GM12878 (cell line): ENCODE data around the gene BBX. TPM values are rescaled to one million over a fixed set of nuclear protein-coding genes. Genes with fewer than 3 reads are reported as not detected.

Experiments used
- ATAC-seq: fragments of 200-7000 bp; cut with Tn5 transposase; 3 replicates; pipeline ENCODE4 v1.9.1; 2020; ENCODE audit warnings: mild to moderate bottlenecking, moderate library complexity
- BruUV-seq: library from RNA; stranded (reverse); fragments of 400-500 nt; replicated peaks from 2 replicates; lab custom pipeline; 2021; lab: Mats Ljungman, UMichigan
- CTCF ChIA-PET: fragments of 300-600 bp; sonication (Branson Sonifier 250); formaldehyde crosslinking; extraction: SDS; loops from one replicate; lab custom pipeline; 2021; ENCODE audit warnings: inconsistent platforms; lab: Yijun Ruan, JAX
- POLR2A ChIA-PET: fragments of 350-600 bp; formaldehyde crosslinking; extraction: SDS; loops from one replicate; lab custom pipeline; 2021; ENCODE audit warnings: inconsistent platforms; lab: Charles Lee
- RAD21 ChIA-PET: fragments of 300-600 bp; sonication (Branson Sonifier 250); formaldehyde crosslinking; loops from one replicate; lab custom pipeline; 2023; ENCODE audit warnings: antibody characterized with exemption; ENCODE audit not compliant: unreplicated experiment; lab: Charles Lee
- SMC1A ChIA-PET: fragments of 300-600 bp; sonication (Branson Sonifier 250); formaldehyde crosslinking; loops from one replicate; lab custom pipeline; 2023; ENCODE audit not compliant: unreplicated experiment, uncharacterized antibody; lab: Charles Lee
- DNase-seq: peaks from one replicate; pipeline ENCODE4 v3.0.0-alpha.2; 2011; ENCODE audit warnings: low read depth, low spot score
- FAIRE-seq: peaks from 3 replicates; lab custom pipeline; 2011; peaks lifted over from hg19 to GRCh38; lab: Jason Lieb, UNC
- H2AFZ ChIP-seq: 2 replicates; pipeline ENCODE4 v1.6.0; 2011; ENCODE audit warnings: low read depth, low read length, control low read depth; ENCODE audit not compliant: control insufficient read depth
- H3K27ac ChIP-seq: 2 replicates; pipeline ENCODE4 v1.5.1; 2011; ENCODE audit warnings: control low read depth; ENCODE audit not compliant: control insufficient read depth, insufficient read depth
- H3K27me3 ChIP-seq, 2 experiments: replicated peaks in 1 of 2; 2 replicates each; pipeline versions ENCODE4 v1.6.0 to v1.6.1; 2011; ENCODE audit warnings: low read length in 1 of 2; ENCODE audit not compliant: control insufficient read depth in 2 of 2, insufficient read depth in 2 of 2
- H3K36me3 ChIP-seq, 2 experiments: 2 replicates each; pipeline ENCODE4 v1.5.1; 2011; ENCODE audit warnings: low read length in 1 of 2; ENCODE audit not compliant: control insufficient read depth in 2 of 2, insufficient read depth in 2 of 2
- H3K4me1 ChIP-seq: 2 replicates; pipeline ENCODE4 v1.6.1; 2011; ENCODE audit warnings: mild to moderate bottlenecking, low read length, moderate library complexity, mixed read lengths; ENCODE audit not compliant: control insufficient read depth, insufficient read depth
- H3K4me2 ChIP-seq: 2 replicates; pipeline ENCODE4 v1.6.0; 2011; ENCODE audit warnings: control low read depth; ENCODE audit not compliant: control insufficient read depth, insufficient read depth
- H3K4me3 ChIP-seq: fragments of 200-600 bp; sonication (generic); 2 replicates; pipeline ENCODE4 v1.5.1; 2016
- H3K79me2 ChIP-seq: 2 replicates; pipeline ENCODE4 v1.6.0; 2011; ENCODE audit warnings: low read length; ENCODE audit not compliant: control insufficient read depth, insufficient read depth
- H3K9ac ChIP-seq: 2 replicates; pipeline ENCODE4 v1.8.0; 2011; ENCODE audit warnings: low read length, control low read depth, mixed read lengths; ENCODE audit not compliant: control insufficient read depth, insufficient read depth
- H3K9me3 ChIP-seq: replicated peaks from 3 replicates; pipeline ENCODE4 v1.5.1; 2011; ENCODE audit warnings: mild to moderate bottlenecking, low read length; ENCODE audit not compliant: control insufficient read depth, insufficient read depth
- H4K20me1 ChIP-seq: 2 replicates; pipeline ENCODE4 v1.6.0; 2011; ENCODE audit not compliant: control insufficient read depth, insufficient read depth
- BACH1 ChIP-seq: fragments of 450-650 bp; IDR thresholded peaks from 2 replicates; pipeline ENCODE4 v1.6.1; 2017; ENCODE audit warnings: mild to moderate bottlenecking, borderline replicate concordance
- BCLAF1 ChIP-seq: fragments of 450-650 bp; IDR thresholded peaks from 2 replicates; pipeline ENCODE4 v1.6.1; 2017; ENCODE audit warnings: antibody characterized with exemption, mild to moderate bottlenecking, moderate library complexity
- CBFB ChIP-seq: IDR thresholded peaks from 2 replicates; pipeline ENCODE4 v1.6.1; 2016; ENCODE audit warnings: antibody characterized with exemption, low read depth
- EED ChIP-seq: sonication (generic); IDR thresholded peaks from 2 replicates; pipeline ENCODE4 v1.6.1; 2016; ENCODE audit warnings: antibody characterized with exemption, low read depth
- EGR1 ChIP-seq, 2 experiments: IDR thresholded peaks; 1 replicate in 1 of 2; 2 replicates in 1 of 2; pipeline ENCODE4 v1.6.1; 2011 to 2012; ENCODE audit warnings: low read depth in 2 of 2, low read length in 2 of 2, borderline replicate concordance in 1 of 2, mild to moderate bottlenecking in 1 of 2, moderate library complexity in 1 of 2
- ETV6 ChIP-seq, 2 experiments: fragments of 450-650 bp in 1 of 2; IDR thresholded peaks in 1 of 2; conservative IDR thresholded peaks in 1 of 2; 2 replicates each; pipeline ENCODE4 v1.6.1; 2014; ENCODE audit warnings: antibody characterized with exemption in 1 of 2, borderline replicate concordance in 1 of 2, low read depth in 1 of 2, mild to moderate bottlenecking in 1 of 2, moderate library complexity in 1 of 2
- EZH2 ChIP-seq: IDR thresholded peaks from 2 replicates; pipeline ENCODE4 v1.6.1; 2012; ENCODE audit warnings: low read depth, mild to moderate bottlenecking, control low read depth, inconsistent platforms, low read length, borderline replicate concordance; ENCODE audit not compliant: control insufficient read depth
- FOS ChIP-seq: IDR thresholded peaks from 3 replicates; pipeline ENCODE4 v1.6.1; 2011; ENCODE audit warnings: borderline replicate concordance; ENCODE audit not compliant: insufficient read length; ENCODE audit errors: extremely low read depth
- HDAC2 ChIP-seq: fragments of 200-600 bp; sonication (generic); IDR thresholded peaks from 2 replicates; pipeline ENCODE4 v1.6.1; 2017
- IKZF1 ChIP-seq: fragments of 450-650 bp; conservative IDR thresholded peaks from 2 replicates; pipeline ENCODE4 v1.6.1; 2017; ENCODE audit warnings: antibody characterized with exemption, mild to moderate bottlenecking
- IRF4 ChIP-seq: IDR thresholded peaks from 2 replicates; pipeline ENCODE4 v1.6.1; 2011; ENCODE audit warnings: low read depth, low read length
- MYB ChIP-seq: fragments of 150-350 bp; IDR thresholded peaks from 2 replicates; pipeline ENCODE4 v1.6.1; 2014; ENCODE audit warnings: mild to moderate bottlenecking, low read depth, low read length, borderline replicate concordance
- NFIC ChIP-seq: IDR thresholded peaks from 2 replicates; pipeline ENCODE4 v1.6.1; 2012; ENCODE audit warnings: low read depth, mild to moderate bottlenecking, inconsistent platforms, low read length, moderate library complexity
- NR2C2 ChIP-seq: IDR thresholded peaks from 2 replicates; pipeline ENCODE4 v1.6.1; 2011; ENCODE audit warnings: borderline replicate concordance, low read depth; ENCODE audit not compliant: control insufficient read depth, insufficient read length
- NRF1 ChIP-seq: conservative IDR thresholded peaks from 2 replicates; pipeline ENCODE4 v1.6.1; 2011; ENCODE audit warnings: mild to moderate bottlenecking, low read depth, low read length, improper control_type of control experiment
- PKNOX1 ChIP-seq: fragments of 450-650 bp; IDR thresholded peaks from 2 replicates; pipeline ENCODE4 v1.6.1; 2016; ENCODE audit warnings: mild to moderate bottlenecking
- SMAD5 ChIP-seq: IDR thresholded peaks from 2 replicates; pipeline ENCODE4 v1.6.1; 2016; ENCODE audit warnings: antibody characterized with exemption, low read depth
- ZBED1 ChIP-seq: IDR thresholded peaks from 2 replicates; pipeline ENCODE4 v1.6.1; 2016; ENCODE audit warnings: borderline replicate concordance
- ZNF622 ChIP-seq: fragments of 450-650 bp; IDR thresholded peaks from 2 replicates; pipeline ENCODE4 v1.6.1; 2017; ENCODE audit warnings: mild to moderate bottlenecking, inconsistent platforms
- ZZZ3 ChIP-seq: IDR thresholded peaks from 2 replicates; pipeline ENCODE4 v1.6.1; 2011; ENCODE audit warnings: low read depth; ENCODE audit not compliant: control insufficient read depth, insufficient read length
- WGBS: methylation state at CpG from one replicate; pipeline ENCODE4 v1.1.6; 2016; ENCODE audit warnings: low lambda C conversion rate; ENCODE audit not compliant: insufficient replicate concordance, insufficient coverage; ENCODE audit errors: missing lambda C conversion rate; 5-methylcytosine and 5-hydroxymethylcytosine counted together
- in situ Hi-C: fragments of 300-500 bp; cut with MboI; formaldehyde crosslinking; loops from 9 replicates; pipeline ENCODE4 v1.14.3; 2018; ENCODE audit warnings: mixed read lengths
- intact Hi-C: fragments of 100-400 bp; cut with micrococcal nuclease; formaldehyde crosslinking; loops from one replicate; pipeline ENCODE4 v1.14.2; 2022; ENCODE audit not compliant: unreplicated experiment
- polyA plus RNA-seq, 11 experiments: library from polyadenylated mRNA; depleted of rRNA in 4 of 11; unstranded in 6 of 11; stranded (reverse) in 5 of 11; fragments of >200 nt; fragmentation: Nextera tagmentation in 4 of 11; fragmentation: Illumina TruSeq in 1 of 11; extraction: Ambion mirVana in 4 of 11; extraction: Trizol in 1 of 11; gene quantifications; 1 replicate in 1 of 11; 2 replicates in 10 of 11; pipeline versions ENCODE4 v1.2.1 to v1.2.3, GENCODE V29; 2011 to 2016; ENCODE audit warnings: inconsistent platforms in 2 of 11, missing spikeins in 2 of 11, low read depth in 1 of 11
- total RNA-seq, 4 experiments: library from RNA; depleted of rRNA in 3 of 4; stranded (reverse); fragments of >200 nt in 3 of 4; fragmentation: Illumina TruSeq in 1 of 4; extraction: Trizol in 1 of 4; gene quantifications; 2 replicates each; pipeline versions ENCODE4 v1.2.1 to v1.2.3, GENCODE V29; 2013 to 2021

Gene BBX
- total and polyA plus RNA-seq, 10 of the 15 experiments (the other 5 are each of a cell fraction or from before 2014, with no cell fraction given): 13.3 to 38.5 (median 32.0) TPM

- Histone ChIP-seq H3K9ac (no peak overlapping the region), H3K4me2 (no peak overlapping the region), H4K20me1 (no peaks in the 10 kb centered on the region), H3K36me3 (no peaks in the 10 kb centered on the region), H3K27ac (no peak overlapping the region), H3K9me3 (no peaks in the 10 kb centered on the region), H3K4me3 (no peak overlapping the region), H3K79me2 (no peaks in the 10 kb centered on the region), H3K27me3 (no peaks in the 10 kb centered on the region), H3K4me1 (peaks cover 5% of the 10 kb centered on the region; the same call in 1 of the 2 replicates), H2AFZ (no peak overlapping the region)
- in situ Hi-C loops (no loop called here), intact Hi-C loops (no loop called here)
- no peak for DNase-seq
- BruUV-seq: no TSS peak
- ChIA-PET CTCF (interaction anchor here (0.9 to 2.0 kb wide), 4 partner anchors 9 to 57 kb away, joined by 4 to 16 read pairs (median 4); no protein-coding TSS in a partner anchor), POLR2A (no interaction called here), SMC1A (interaction anchor here (0.7 to 1.5 kb wide), 6 partner anchors 8 to 85 kb away, joined by 3 to 5 read pairs (median 3); no protein-coding TSS in a partner anchor), RAD21 (interaction anchor here (1.6 kb wide), 1 partner anchor 9 kb away, joined by 3 read pairs; no protein-coding TSS in a partner anchor)
- ATAC-seq: no peak
- no peak for FAIRE-seq
- TF ChIP-seq ZBED1 (no peak), EGR1 (IDR thresholded peaks at IDR 0.05; ENCODE audit: borderline replicate concordance in 1 of 2, low read depth in 2 of 2, low read length in 2 of 2) (no peak), CBFB (no peak), FOS (no peak), BCLAF1 (no peak), EZH2 (no peak), IRF4 (no peak), NFIC (no peak), NRF1 (no peak), NR2C2 (no peak), MYB (no peak), ZZZ3 (no peak), IKZF1 (no peak), BACH1 (no peak), SMAD5 (no peak), EED (no peak), PKNOX1 (no peak), ETV6 (conservative IDR thresholded peaks at IDR 0.05 in 1 of 2, IDR thresholded peaks at IDR 0.05 in 1 of 2; ENCODE audit: borderline replicate concordance in 1 of 2, low read depth in 1 of 2) (no peak), HDAC2 (no peak), ZNF622 (no peak)
- 83% methylated on average over 5 of the region's 5 CpGs for WGBS
Observed at GRCh38 chr3:107684431-107684925, 161.7 kb downstream of the BBX start.
